GM13977 (cell line): Measurements from ENCODE around the gene ESPN.

Experiments used
- DNase-seq: peaks from one replicate; pipeline ENCODE4 v3.0.0; 2012; ENCODE audit warnings: low spot score
- in situ Hi-C: fragments of 300-500 bp; cut with MboI; formaldehyde crosslinking; loops from one replicate; pipeline ENCODE4 v1.12.0; 2022; ENCODE audit warnings: low sequenced_read_pairs, low pct_unique_long_range_greater_than_20kb, mixed read lengths, inconsistent platforms; ENCODE audit not compliant: unreplicated experiment
- TF ChIP-seq, protein P1 (sequence below): IDR thresholded peaks from 2 replicates; pipeline ENCODE4 v1.5.1; 2012; ENCODE audit warnings: mild to moderate bottlenecking, control low read depth; ENCODE audit not compliant: insufficient read depth; ENCODE audit errors: extremely low read depth, missing control alignments

The ESPN gene

DNA sequence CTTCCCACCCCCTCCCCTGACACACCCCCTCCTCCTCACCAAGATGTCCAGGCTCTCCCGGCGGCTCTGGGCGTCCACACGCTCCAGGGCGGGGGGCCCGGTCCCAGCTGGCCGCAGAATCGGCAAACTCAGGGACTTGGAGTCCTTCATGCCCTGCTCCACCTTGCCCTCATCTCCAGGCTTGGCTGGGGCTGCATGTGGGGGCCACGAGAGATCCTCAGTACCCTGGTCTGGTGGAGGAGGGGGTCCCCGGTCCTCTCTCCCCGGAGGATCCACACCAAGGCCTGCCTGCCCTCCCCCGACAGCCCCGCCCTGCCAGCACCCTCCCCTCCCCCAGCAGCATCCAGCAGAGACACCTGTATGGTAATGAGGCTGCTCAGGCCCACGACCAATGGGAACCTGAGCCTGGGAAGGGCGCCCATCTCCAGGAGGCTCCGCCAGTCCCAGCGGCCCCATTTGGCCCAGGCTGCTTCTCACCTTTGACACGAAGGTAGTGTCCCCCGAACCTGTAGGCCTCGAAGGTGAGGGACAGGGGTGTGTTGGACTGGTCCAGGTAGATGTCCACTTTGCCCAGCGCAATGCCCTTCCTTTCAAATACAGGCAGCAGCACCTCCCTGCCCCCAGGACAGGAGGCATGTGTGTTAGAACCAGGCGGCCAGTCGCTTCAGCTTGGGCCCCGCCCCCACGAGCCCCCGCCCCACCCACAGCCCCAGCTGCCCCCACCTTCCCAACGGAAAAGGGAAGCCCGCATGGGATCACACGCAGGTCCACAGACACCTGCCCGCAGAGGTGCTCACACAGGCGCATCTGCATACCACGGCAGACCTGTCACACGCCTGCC is 49.6 kb downstream of the ESPN start:
- DNase-seq = no peak
- TF ChIP-seq, protein P1, sequence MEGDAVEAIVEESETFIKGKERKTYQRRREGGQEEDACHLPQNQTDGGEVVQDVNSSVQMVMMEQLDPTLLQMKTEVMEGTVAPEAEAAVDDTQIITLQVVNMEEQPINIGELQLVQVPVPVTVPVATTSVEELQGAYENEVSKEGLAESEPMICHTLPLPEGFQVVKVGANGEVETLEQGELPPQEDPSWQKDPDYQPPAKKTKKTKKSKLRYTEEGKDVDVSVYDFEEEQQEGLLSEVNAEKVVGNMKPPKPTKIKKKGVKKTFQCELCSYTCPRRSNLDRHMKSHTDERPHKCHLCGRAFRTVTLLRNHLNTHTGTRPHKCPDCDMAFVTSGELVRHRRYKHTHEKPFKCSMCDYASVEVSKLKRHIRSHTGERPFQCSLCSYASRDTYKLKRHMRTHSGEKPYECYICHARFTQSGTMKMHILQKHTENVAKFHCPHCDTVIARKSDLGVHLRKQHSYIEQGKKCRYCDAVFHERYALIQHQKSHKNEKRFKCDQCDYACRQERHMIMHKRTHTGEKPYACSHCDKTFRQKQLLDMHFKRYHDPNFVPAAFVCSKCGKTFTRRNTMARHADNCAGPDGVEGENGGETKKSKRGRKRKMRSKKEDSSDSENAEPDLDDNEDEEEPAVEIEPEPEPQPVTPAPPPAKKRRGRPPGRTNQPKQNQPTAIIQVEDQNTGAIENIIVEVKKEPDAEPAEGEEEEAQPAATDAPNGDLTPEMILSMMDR = no peak
- in situ Hi-C loops = no loop called here

DNA sequence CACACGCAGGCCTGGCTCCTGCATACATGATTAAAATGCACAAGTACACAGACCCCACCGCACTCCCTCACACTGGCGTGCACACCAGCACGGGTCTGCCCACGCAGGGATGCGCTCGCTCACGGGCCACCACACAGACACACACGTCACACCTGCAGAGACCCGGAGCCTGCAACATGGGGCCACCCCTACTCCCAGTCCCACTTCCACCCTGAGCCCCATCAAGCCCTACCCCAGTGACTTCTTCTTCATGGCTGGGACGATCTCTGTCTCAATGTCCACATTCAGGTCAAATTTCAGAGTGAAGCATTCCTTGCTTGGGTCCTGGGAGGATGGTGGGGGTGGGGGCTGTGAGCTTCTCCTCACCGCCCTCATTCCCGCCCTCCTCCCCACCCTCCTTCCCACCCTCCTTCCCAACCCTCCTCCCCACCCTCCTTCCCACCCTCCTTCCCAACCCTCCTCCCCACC is 50.3 kb downstream of the ESPN start:
- no peak for DNase-seq
- TF ChIP-seq, protein P1 = no peak
- in situ Hi-C loops = loop anchor here (25.0 kb wide), 1 partner anchor 737 kb away; no protein-coding TSS in a partner anchor

DNA sequence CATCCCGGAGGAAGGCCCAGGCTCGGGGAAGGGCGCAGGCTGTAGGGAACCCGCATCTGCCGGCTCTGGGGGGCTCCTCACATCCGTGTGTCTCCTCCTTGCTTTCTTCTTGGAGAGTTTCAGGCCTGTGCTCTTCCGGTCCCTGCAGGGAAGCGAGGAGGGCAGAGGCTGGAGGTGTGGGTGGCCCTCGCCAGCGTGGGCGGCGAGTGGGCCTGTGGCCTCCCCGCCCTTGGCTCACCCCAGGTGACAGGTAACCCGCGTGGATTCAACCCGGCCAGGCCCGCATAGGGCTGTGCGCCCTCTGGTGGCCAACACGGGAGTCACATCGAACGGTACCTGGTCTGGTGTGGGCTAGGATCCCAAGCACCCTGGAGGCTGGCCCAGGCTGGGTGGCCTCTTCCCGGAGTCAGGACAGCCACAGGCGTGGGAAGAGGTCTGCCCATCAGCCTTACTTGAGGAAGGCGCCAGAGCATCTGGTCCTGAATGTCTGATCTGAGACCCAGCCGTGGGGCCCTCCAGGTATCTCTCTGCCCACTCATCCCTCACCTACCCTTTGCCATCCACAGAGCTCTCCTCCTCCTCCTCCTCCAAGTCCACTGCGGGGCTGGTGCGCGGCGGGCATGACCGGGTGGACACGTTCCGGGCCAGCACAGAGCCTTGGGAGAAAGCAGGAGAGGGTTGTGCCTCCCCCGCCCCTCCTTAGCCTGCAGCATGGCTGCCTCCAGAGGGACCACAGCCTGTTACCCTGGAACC is 51.0 kb downstream of the ESPN start:
- peak; percentile 93 for DNase-seq
- in situ Hi-C loops = loop anchor here (25.0 kb wide), 1 partner anchor 737 kb away; no protein-coding TSS in a partner anchor
- TF ChIP-seq, protein P1 = peak; percentile 95

DNA sequence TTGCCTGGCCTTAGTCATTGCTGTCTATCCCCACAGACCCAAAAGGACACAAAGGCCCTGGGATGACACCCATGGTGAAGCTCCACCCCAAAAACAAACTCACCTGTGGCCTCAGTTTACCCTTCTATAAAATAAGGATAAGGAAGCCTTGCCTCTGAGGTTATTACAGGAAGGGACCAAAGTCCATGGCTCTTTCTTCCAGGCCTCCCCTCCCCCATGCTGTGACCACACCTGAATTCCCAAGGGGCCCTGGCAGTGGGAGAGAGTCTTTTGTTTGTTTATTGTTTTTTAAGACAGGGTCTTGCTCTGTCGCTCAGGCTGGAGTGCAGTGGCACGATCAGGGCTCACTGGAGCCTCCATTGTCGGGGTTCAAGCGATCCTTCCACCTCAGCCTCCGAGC is 51.9 kb downstream of the ESPN start:
- in situ Hi-C loops = loop anchor here (25.0 kb wide), 1 partner anchor 736 kb away; no protein-coding TSS in a partner anchor
- no peak for DNase-seq
- TF ChIP-seq, protein P1 = no peak

DNA sequence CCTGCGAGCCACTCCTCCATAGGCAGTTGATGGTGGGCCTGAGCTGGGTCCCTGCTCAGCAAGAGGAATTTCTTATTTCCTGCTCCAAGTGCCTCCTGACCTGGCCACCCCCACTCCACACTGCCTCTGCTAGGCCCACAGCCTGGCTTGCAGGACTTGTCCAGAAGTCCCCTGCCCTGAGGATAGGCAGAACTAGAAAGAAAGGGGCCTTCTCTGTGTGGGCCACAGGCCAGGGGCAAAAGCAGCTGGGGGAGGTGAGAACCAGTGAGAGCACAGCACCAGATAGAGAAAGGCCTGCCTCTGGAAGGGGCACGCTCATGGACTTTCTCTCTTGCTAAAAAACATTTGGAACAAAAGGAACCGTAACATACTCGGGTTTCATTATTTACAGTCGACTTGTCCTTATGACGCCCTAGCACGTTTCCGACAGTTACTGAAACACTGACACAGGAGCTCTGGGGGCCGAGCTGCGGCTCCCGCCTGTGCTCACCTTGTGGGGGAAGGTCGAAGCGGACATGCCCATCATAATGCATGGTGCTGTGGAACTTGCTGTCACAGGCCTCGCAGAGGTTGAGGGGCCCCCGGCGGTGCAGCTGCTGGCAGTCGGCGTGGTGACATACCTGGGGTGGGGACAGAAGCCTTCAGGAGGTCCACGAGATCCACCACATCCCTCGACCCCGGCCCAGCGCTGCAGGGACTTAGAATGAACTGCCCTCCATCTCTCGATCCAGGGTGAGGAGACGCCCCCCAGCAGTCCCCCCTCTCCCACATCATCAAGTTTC is 52.7 kb downstream of the ESPN start:
- in situ Hi-C loops = loop anchor here (25.0 kb wide), 1 partner anchor 735 kb away; no protein-coding TSS in a partner anchor
- TF ChIP-seq, protein P1 = no peak
- no peak for DNase-seq

DNA sequence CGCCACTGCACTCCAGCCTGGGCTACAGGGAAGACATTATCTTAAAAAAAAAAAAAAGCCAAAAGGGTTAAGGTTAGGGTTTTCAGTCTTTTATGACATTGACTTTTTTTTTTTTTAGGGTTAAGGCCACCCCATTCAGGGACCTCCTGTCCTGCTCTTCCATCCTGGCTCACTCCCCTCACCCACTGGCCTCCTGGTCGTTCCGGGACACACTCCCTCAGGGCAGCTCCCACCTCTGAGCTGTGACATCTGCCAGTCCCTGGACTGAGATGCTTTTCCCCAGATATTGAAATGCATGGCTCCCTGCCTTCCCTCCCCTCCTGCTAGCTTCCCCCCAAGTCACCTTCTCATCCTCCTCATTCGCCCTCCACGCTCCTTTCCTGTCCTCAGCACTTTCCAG is 57.2 kb downstream of the ESPN start:
- no peak for DNase-seq
- TF ChIP-seq, protein P1 = no peak
- in situ Hi-C loops = loop anchor here (25.0 kb wide), 1 partner anchor 730 kb away; no protein-coding TSS in a partner anchor
